Neuron (in vitro differentiated cells): ENCODE data around the gene CRABP1.

Experiments
- H2AFZ ChIP-seq: one replicate; pipeline ENCODE4 v1.6.1; 2013; ENCODE audit warnings: low read depth, mild to moderate bottlenecking, inconsistent platforms, low read length, moderate library complexity
- H3K27me3 ChIP-seq: one replicate; pipeline ENCODE4 v1.6.1; 2013; ENCODE audit warnings: low read length; ENCODE audit not compliant: insufficient read depth
- H3K36me3 ChIP-seq: one replicate; pipeline ENCODE4 v1.6.1; 2013; ENCODE audit warnings: low read length; ENCODE audit not compliant: insufficient read depth
- H3K4me1 ChIP-seq: one replicate; pipeline ENCODE4 v1.6.1; 2013; ENCODE audit warnings: low read length; ENCODE audit not compliant: insufficient read depth
- H3K4me3 ChIP-seq: 2 replicates; pipeline ENCODE4 v1.5.1; 2013; ENCODE audit warnings: mild to moderate bottlenecking, low read length, moderate library complexity
- H3K9me3 ChIP-seq: one replicate; pipeline ENCODE4 v1.6.1; 2013; ENCODE audit warnings: low read length

Gene CRABP1

GRCh38 chr15:78343276-78344060 is 3.3 kb downstream of the CRABP1 start:
- H3K9me3 ChIP-seq = no peaks in the 10 kb centered on the region

DNA sequence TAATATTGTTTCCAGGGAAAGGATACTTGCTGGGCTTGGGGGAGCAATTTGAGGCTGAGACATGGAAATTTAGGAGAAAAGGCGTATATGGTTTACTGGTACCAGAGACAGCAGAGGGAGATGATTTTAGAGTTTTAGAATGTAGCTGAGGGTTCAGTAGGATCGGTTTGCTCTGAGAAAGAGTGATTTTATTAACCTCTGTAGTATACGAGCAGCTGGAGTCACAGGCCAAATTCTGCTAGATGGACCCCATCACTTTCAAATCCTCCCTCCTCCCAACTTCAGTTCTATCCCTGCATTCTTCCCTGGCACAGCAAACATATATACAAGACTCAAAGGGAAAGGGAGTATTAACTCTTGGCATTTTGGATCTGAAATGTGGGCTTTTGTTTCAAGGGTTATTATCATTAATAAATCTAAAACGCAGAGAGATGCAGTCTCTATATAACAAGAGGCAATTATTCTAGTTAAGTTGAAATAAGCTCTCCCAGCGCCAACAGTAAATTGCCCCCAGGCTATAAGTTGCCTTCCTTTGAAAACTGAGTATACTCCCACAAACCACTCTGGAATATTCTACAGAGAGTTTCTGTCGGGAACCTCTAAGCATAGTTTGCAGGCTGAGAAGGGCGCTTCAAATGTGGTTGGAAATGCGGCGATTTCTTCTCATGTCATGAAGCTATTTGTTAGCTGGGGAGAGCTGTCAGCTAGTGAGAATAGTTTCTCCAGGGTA is 5.4 kb downstream of the CRABP1 start:
- Histone ChIP-seq H3K4me1 (peaks cover 55% of the 10 kb centered on the region), H3K9me3 (no peaks in the 10 kb centered on the region), H2AFZ (no peak overlapping the region), H3K4me3 (no peak overlapping the region), H3K27me3 (no peaks in the 10 kb centered on the region), H3K36me3 (peaks cover 26% of the 10 kb centered on the region)

More at GRCh38 chr15:78343276-78344060, 3.3 kb downstream of the CRABP1 start:
- no peak overlapping the region for H2AFZ ChIP-seq
- no peaks in the 10 kb centered on the region for H3K27me3 ChIP-seq
- H3K36me3 ChIP-seq = peaks cover 25% of the 10 kb centered on the region
- peaks cover 61% of the 10 kb centered on the region for H3K4me1 ChIP-seq
- H3K4me3 ChIP-seq = no peak overlapping the region

DNA sequence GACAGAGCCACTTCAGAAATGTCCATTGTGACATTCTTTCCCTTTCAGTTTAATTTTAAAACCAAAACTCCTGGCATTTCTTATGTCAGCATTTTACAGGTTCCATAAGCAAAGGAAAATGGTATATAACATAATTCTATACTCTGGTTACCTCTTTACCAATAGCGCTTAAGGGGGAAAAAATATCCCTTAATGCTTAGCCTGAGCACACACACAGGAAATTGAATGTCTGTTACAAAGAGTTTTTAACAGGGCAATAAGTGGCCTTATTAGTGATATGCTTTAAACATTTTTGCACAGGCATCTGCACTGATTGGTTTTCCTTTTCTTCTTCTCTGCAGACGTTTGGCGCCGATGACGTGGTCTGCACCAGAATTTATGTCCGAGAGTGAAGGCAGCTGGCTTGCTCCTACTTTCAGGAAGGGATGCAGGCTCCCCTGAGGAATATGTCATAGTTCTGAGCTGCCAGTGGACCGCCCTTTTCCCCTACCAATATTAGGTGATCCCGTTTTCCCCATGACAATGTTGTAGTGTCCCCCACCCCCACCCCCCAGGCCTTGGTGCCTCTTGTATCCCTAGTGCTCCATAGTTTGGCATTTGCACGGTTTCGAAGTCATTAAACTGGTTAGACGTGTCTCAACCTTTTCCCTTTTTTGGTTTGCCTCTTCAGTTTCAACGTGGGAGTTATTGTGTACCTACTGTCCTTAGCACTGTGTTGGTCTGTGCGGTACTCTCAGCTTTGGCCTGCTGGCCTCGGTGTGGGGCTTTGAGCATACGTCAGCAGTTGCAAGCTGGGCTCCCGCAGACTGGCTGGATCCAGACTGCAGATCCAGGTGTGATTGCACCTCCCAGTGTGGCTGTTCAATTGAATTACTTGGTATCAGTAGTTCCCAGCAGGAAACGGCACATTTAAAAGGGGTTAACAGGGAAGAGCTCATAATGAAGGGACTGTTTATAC is 7.7 kb downstream of the CRABP1 start:
- H3K9me3 ChIP-seq = no peaks in the 10 kb centered on the region
- no peaks in the 10 kb centered on the region for H3K27me3 ChIP-seq
- H3K4me3 ChIP-seq = no peak overlapping the region
- H2AFZ ChIP-seq = no peak overlapping the region
- H3K36me3 ChIP-seq = peaks cover 26% of the 10 kb centered on the region
- peaks cover 36% of the 10 kb centered on the region for H3K4me1 ChIP-seq

GRCh38 chr15:78350058-78350457 is 9.9 kb downstream of the CRABP1 start:
- H2AFZ ChIP-seq = no peak overlapping the region
- H3K4me3 ChIP-seq = no peak overlapping the region
- H3K36me3 ChIP-seq = peaks cover 23% of the 10 kb centered on the region
- H3K27me3 ChIP-seq = no peaks in the 10 kb centered on the region
- peaks cover 21% of the 10 kb centered on the region for H3K4me1 ChIP-seq
- no peaks in the 10 kb centered on the region for H3K9me3 ChIP-seq

DNA sequence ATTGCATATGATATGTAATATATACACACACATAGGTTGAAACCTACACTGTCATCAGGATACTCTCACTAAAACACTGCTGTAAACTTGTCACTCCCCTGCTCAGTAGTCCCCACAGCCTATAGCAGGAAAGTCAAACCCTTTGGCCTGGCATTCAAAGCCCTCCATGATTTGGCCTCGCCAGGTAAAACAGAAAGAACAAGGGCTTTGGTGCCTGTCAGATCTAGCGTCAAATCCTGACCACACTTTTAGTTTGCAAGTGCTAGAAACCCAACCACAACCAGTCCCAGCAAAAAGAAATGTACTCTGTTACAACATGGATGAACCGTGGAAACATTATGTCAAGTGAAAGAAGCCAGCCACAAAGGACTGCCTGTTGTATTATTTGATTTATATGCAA is 11.4 kb downstream of the CRABP1 start:
- H3K27me3 ChIP-seq = no peaks in the 10 kb centered on the region
- H3K9me3 ChIP-seq = no peaks in the 10 kb centered on the region
- no peak overlapping the region for H2AFZ ChIP-seq
- H3K4me3 ChIP-seq = no peak overlapping the region
- H3K4me1 ChIP-seq = peaks cover 13% of the 10 kb centered on the region
- H3K36me3 ChIP-seq = peaks cover 16% of the 10 kb centered on the region

- H3K27me3 ChIP-seq = no peaks in the 10 kb centered on the region
- H3K4me1 ChIP-seq = peaks cover 2% of the 10 kb centered on the region
- no peak overlapping the region for H2AFZ ChIP-seq
- no peaks in the 10 kb centered on the region for H3K9me3 ChIP-seq
- no peak overlapping the region for H3K4me3 ChIP-seq
- peaks cover 4% of the 10 kb centered on the region for H3K36me3 ChIP-seq
These were observed 12.9 kb downstream of the CRABP1 start for GRCh38 chr15:78353093-78353492.

DNA sequence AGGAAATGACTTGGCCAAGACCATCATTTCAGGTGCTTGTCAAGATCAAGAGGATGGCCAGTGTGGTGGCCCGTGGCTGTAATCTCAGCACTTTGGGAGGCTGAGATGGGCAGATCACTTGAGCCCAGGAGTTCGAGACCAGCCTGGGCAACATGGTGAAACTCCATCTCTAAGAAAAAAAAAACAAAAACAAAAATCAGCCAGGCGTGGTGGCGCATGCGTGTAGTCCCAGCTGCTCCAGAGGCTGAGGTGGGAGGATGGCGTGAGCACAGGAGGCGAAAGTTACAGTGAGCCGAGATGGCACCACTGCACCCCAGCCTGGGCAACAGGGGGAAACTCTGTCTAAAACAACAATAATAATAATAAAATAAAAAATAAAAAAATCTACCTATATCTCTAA is 15.0 kb downstream of the CRABP1 start:
- Histone ChIP-seq H2AFZ (no peak overlapping the region), H3K27me3 (no peaks in the 10 kb centered on the region), H3K9me3 (no peaks in the 10 kb centered on the region), H3K4me3 (no peak overlapping the region), H3K4me1 (peaks cover 8% of the 10 kb centered on the region), H3K36me3 (no peaks in the 10 kb centered on the region)

GRCh38 chr15:78358102-78358870 is 18.1 kb downstream of the CRABP1 start:
- H2AFZ ChIP-seq = no peak overlapping the region
- no peaks in the 10 kb centered on the region for H3K9me3 ChIP-seq
- peaks cover 10% of the 10 kb centered on the region for H3K4me1 ChIP-seq
- H3K4me3 ChIP-seq = no peak overlapping the region
- H3K27me3 ChIP-seq = no peaks in the 10 kb centered on the region
- no peaks in the 10 kb centered on the region for H3K36me3 ChIP-seq

- H3K4me1 ChIP-seq = peaks cover 10% of the 10 kb centered on the region
- H3K36me3 ChIP-seq = no peaks in the 10 kb centered on the region
- no peaks in the 10 kb centered on the region for H3K9me3 ChIP-seq
- H3K4me3 ChIP-seq = no peak overlapping the region
- H2AFZ ChIP-seq = no peak overlapping the region
- H3K27me3 ChIP-seq = no peaks in the 10 kb centered on the region
These were observed 19.1 kb downstream of the CRABP1 start for GRCh38 chr15:78359041-78359808.

GRCh38 chr15:78360367-78360801 is 20.2 kb downstream of the CRABP1 start:
- Histone ChIP-seq H3K36me3 (no peaks in the 10 kb centered on the region), H2AFZ (no peak overlapping the region), H3K4me1 (peaks cover 10% of the 10 kb centered on the region)

DNA sequence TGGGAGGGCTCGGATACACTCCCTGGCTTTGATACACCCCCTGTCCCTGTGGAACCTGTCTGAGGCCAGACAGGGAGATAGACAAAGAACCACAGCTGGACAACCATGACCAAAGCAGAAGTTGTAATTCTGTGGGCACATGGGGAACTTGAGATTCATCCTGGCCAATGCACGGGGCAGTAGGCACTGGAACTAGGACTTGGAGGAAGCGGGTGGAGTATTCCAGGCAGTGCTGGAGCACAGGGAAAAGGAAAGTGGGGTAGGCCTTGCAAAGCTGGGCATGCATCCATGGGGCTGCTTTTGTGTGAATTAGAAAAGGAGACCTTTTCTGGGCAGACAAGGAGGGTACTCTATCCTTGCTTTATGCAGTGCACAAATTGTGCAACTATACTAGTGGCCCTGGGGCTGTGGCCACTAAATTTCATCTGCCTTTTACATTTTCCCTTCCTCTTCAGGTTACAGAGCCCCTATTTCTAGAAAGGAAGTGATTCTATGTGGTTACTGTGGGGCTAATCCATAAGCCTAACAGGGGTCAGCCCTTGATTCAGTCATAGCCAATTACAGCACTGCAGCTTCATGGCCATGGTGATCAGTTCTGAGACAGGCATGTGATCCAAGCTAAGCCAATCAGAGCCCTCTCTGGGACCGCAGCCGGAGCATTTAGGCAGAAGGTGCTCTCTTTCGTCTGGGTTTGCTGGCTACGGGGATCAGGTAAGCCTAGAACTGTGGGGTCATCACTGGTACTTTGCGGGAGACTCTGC is 21.0 kb downstream of the CRABP1 start:
- Histone ChIP-seq H3K36me3 (no peaks in the 10 kb centered on the region), H3K27me3 (no peaks in the 10 kb centered on the region), H3K4me3 (no peak overlapping the region), H3K9me3 (no peaks in the 10 kb centered on the region), H3K4me1 (peaks cover 10% of the 10 kb centered on the region), H2AFZ (no peak overlapping the region)

More at GRCh38 chr15:78360367-78360801, 20.2 kb downstream of the CRABP1 start:
- Histone ChIP-seq H3K4me3 (no peak overlapping the region), H3K9me3 (no peaks in the 10 kb centered on the region), H3K27me3 (no peaks in the 10 kb centered on the region)
